ENCODE measurements around the gene CCL21. TPM values are rescaled to one million over a fixed set of nuclear protein-coding genes. Genes with fewer than 3 reads are reported as not detected.

CCL21 gene
- total RNA-seq, 4 donors from 2014 or later = 30.0 to 59.2 (median 57.5) TPM

GRCh38 chr9:34662526-34663302 is 47.2 kb downstream of the CCL21 start, which contains the start of gene CCL27:
CCL27 (minus strand) TSS chr9:34662657; CDS start chr9:34662633, 24 bp downstream.
- ATAC-seq (ENCODE audit: low FRiP score) (no peak), DNase-seq (ENCODE audit: low spot score) (no peak)
- TF ChIP-seq, protein P1, sequence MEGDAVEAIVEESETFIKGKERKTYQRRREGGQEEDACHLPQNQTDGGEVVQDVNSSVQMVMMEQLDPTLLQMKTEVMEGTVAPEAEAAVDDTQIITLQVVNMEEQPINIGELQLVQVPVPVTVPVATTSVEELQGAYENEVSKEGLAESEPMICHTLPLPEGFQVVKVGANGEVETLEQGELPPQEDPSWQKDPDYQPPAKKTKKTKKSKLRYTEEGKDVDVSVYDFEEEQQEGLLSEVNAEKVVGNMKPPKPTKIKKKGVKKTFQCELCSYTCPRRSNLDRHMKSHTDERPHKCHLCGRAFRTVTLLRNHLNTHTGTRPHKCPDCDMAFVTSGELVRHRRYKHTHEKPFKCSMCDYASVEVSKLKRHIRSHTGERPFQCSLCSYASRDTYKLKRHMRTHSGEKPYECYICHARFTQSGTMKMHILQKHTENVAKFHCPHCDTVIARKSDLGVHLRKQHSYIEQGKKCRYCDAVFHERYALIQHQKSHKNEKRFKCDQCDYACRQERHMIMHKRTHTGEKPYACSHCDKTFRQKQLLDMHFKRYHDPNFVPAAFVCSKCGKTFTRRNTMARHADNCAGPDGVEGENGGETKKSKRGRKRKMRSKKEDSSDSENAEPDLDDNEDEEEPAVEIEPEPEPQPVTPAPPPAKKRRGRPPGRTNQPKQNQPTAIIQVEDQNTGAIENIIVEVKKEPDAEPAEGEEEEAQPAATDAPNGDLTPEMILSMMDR (IDR thresholded peaks at IDR 0.05) = no peak

GRCh38 chr9:34659592-34660253 is 50.2 kb downstream of the CCL21 start:
- DNase-seq (ENCODE audit: low spot score) = no peak
- no peak for ATAC-seq (ENCODE audit: low FRiP score)
- TF ChIP-seq, protein P1 (IDR thresholded peaks at IDR 0.05) = no peak

Small RNA genes within 50 kb of the gene (small RNA-seq; reads per million reads assigned to genes)
- not detected for gene CCL27

Other genes starting within 250 kb of the CCL21 start
- not detected for gene ENHO, start 187.1 kb downstream of the CCL21 start, total RNA-seq
- 10 to 100 TPM; 41.9 to 81.5 (median 60.4) TPM for gene CNTFR, start 120.4 kb downstream of the CCL21 start, total RNA-seq
- 10 to 100 TPM; 13.3 to 28.1 (median 23.1) TPM for gene RPP25L, start 98.0 kb downstream of the CCL21 start, total RNA-seq
- 10 to 100 TPM; 46.5 to 93.8 (median 75.0) TPM for gene DCTN3, start 89.6 kb downstream of the CCL21 start, total RNA-seq
- gene ARID3C, start 81.1 kb downstream of the CCL21 start, total RNA-seq = not detected
- gene SIGMAR1, start 72.3 kb downstream of the CCL21 start, total RNA-seq = 10 to 100 TPM; 72.9 to 88.6 (median 73.2) TPM
- 10 to 100 TPM; 17.2 to 53.3 (median 32.7) TPM for gene GALT, start 63.5 kb downstream of the CCL21 start, total RNA-seq
- 10 to 100 TPM; 13.3 to 49.3 (median 23.1) TPM for gene IL11RA, start 58.0 kb downstream of the CCL21 start, total RNA-seq
- not detected for gene CCL27, start 47.5 kb downstream of the CCL21 start, total RNA-seq
- not detected for gene CCL19, start 18.9 kb downstream of the CCL21 start, total RNA-seq
- under 1 TPM in 3 of 4 donors, not detected in 1; 0.28 to 0.95 (median 0.84) TPM for gene PHF24, start 248.1 kb upstream of the CCL21 start, total RNA-seq

All from omental fat pad (tissue), 4 donors.